Measurements from ENCODE around the gene CRIP1.

DNA sequence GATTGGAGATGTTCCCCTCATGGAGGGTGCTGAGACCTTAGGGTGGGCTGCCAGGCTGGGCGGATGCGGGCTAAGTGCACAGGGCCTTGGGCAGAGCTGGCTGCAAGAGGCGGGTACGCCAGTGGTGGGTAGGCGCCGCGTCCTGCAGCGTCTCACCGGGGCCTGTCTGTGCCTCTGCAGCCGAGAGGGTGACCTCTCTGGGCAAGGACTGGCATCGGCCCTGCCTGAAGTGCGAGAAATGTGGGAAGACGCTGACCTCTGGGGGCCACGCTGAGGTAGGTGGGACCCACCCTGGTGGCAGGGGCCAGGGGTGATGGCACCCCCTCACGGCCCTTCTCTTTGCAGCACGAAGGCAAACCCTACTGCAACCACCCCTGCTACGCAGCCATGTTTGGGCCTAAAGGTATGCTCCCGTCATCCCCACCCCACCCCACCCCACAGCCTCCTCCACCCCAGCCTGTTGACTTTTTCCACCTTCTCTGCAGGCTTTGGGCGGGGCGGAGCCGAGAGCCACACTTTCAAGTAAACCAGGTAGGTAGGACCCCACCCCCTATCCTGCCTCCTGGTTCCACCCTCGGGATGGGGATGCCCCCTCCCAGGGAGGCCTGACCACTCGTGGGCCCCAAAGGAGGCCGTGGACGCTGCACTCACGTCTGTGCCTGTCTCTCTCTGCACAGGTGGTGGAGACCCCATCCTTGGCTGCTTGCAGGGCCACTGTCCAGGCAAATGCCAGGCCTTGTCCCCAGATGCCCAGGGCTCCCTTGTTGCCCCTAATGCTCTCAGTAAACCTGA lies 1.5 kb downstream of the CRIP1 start:
- TF ChIP-seq, protein P1, sequence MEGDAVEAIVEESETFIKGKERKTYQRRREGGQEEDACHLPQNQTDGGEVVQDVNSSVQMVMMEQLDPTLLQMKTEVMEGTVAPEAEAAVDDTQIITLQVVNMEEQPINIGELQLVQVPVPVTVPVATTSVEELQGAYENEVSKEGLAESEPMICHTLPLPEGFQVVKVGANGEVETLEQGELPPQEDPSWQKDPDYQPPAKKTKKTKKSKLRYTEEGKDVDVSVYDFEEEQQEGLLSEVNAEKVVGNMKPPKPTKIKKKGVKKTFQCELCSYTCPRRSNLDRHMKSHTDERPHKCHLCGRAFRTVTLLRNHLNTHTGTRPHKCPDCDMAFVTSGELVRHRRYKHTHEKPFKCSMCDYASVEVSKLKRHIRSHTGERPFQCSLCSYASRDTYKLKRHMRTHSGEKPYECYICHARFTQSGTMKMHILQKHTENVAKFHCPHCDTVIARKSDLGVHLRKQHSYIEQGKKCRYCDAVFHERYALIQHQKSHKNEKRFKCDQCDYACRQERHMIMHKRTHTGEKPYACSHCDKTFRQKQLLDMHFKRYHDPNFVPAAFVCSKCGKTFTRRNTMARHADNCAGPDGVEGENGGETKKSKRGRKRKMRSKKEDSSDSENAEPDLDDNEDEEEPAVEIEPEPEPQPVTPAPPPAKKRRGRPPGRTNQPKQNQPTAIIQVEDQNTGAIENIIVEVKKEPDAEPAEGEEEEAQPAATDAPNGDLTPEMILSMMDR (IDR thresholded peaks at IDR 0.05; ENCODE audit: poor library complexity) = no peak
- no peak for TF ChIP-seq EZH2 (IDR thresholded peaks at IDR 0.05; ENCODE audit: borderline replicate concordance)
- TF ChIP-seq EZH2phosphoT487 (IDR thresholded peaks at IDR 0.05; ENCODE audit: low read depth, severe bottlenecking, unreplicated experiment) = no peak
